Liver (tissue), 9 donors: ENCODE results near the gene CAPZA2. TPM values are rescaled to one million over a fixed set of nuclear protein-coding genes. Genes with fewer than 3 reads are reported as not detected.

Experiments used
- DNase-seq: peaks from one replicate; pipeline ENCODE4 v3.0.0-alpha.2; 2017; ENCODE audit warnings: low spot score
- H3K27ac ChIP-seq, 2 donors: one replicate each; pipeline ENCODE4 v1.7.0; 2013; ENCODE audit warnings: inconsistent platforms in 2 of 2, low read length in 2 of 2, control low read depth in 1 of 2, low read depth in 1 of 2, mild to moderate bottlenecking in 1 of 2
- H3K27me3 ChIP-seq, 4 donors: one replicate each; pipeline versions ENCODE4 v1.6.1 to v1.7.0; 2013; ENCODE audit warnings: low read length in 3 of 4, inconsistent platforms in 1 of 4, mild to moderate bottlenecking in 1 of 4, moderate library complexity in 1 of 4; ENCODE audit not compliant: control insufficient read depth in 4 of 4, insufficient read depth in 4 of 4
- H3K36me3 ChIP-seq, 4 donors: one replicate each; pipeline versions ENCODE4 v1.6.1 to v1.7.0; 2013; ENCODE audit warnings: low read length in 3 of 4, mild to moderate bottlenecking in 3 of 4, low read depth in 1 of 4, moderate library complexity in 1 of 4; ENCODE audit not compliant: control insufficient read depth in 4 of 4, insufficient read depth in 3 of 4
- H3K4me1 ChIP-seq, 4 donors: one replicate each; pipeline versions ENCODE4 v1.6.1 to v1.7.0; 2013; ENCODE audit warnings: low read length in 3 of 4, mild to moderate bottlenecking in 3 of 4, moderate library complexity in 1 of 4; ENCODE audit not compliant: control insufficient read depth in 4 of 4, insufficient read depth in 4 of 4
- H3K4me3 ChIP-seq, 3 donors: one replicate each; pipeline versions ENCODE4 v1.6.1 to v1.7.0; 2013; ENCODE audit warnings: low read length in 3 of 3, control low read depth in 1 of 3, low read depth in 1 of 3, mild to moderate bottlenecking in 1 of 3
- H3K9ac ChIP-seq, 2 donors: one replicate each; pipeline ENCODE4 v1.7.0; 2013; ENCODE audit warnings: low read length in 2 of 2, mild to moderate bottlenecking in 2 of 2, moderate library complexity in 2 of 2, control low read depth in 1 of 2, low read depth in 1 of 2
- H3K9me3 ChIP-seq, 4 donors: one replicate each; pipeline versions ENCODE4 v1.6.1 to v1.7.0; 2013; ENCODE audit warnings: low read length in 3 of 4; ENCODE audit not compliant: control insufficient read depth in 4 of 4
- ATF3 ChIP-seq: IDR thresholded peaks from 2 replicates; pipeline ENCODE4 v1.6.1; 2016; ENCODE audit warnings: antibody characterized with exemption
- CTCF ChIP-seq: fragments of 150-350 bp; IDR thresholded peaks from 2 replicates; pipeline ENCODE4 v1.5.1; 2017; ENCODE audit warnings: improper control_type of control experiment, low read depth, low read length; ENCODE audit not compliant: missing input control
- FOXA1 ChIP-seq: IDR thresholded peaks from 2 replicates; pipeline ENCODE4 v1.6.1; 2016; ENCODE audit warnings: antibody characterized with exemption
- FOXA2 ChIP-seq: IDR thresholded peaks from 2 replicates; pipeline ENCODE4 v1.6.1; 2016; ENCODE audit warnings: antibody characterized with exemption
- GABPA ChIP-seq, 2 donors: IDR thresholded peaks in 1 of 2; conservative IDR thresholded peaks in 1 of 2; 2 replicates each; pipeline ENCODE4 v1.6.1; 2016; ENCODE audit warnings: antibody characterized with exemption in 2 of 2, mild to moderate bottlenecking in 1 of 2, moderate library complexity in 1 of 2
- HNF4A ChIP-seq, 2 donors: conservative IDR thresholded peaks; 2 replicates each; pipeline ENCODE4 v1.6.1; 2016; ENCODE audit warnings: antibody characterized with exemption in 2 of 2, mild to moderate bottlenecking in 2 of 2
- HNF4G ChIP-seq: IDR thresholded peaks from 2 replicates; pipeline ENCODE4 v1.6.1; 2016; ENCODE audit warnings: antibody characterized with exemption
- JUND ChIP-seq, 2 donors: IDR thresholded peaks; 2 replicates each; pipeline ENCODE4 v1.6.1; 2016; ENCODE audit warnings: antibody characterized with exemption in 2 of 2
- MAX ChIP-seq: IDR thresholded peaks from 2 replicates; pipeline ENCODE4 v1.6.1; 2016; ENCODE audit warnings: antibody characterized with exemption
- NR2F2 ChIP-seq: IDR thresholded peaks from 2 replicates; pipeline ENCODE4 v1.6.1; 2016; ENCODE audit warnings: antibody characterized with exemption
- RAD21 ChIP-seq, 2 donors: IDR thresholded peaks; 2 replicates each; pipeline ENCODE4 v1.6.1; 2016; ENCODE audit warnings: antibody characterized with exemption in 2 of 2, mild to moderate bottlenecking in 2 of 2
- REST ChIP-seq: IDR thresholded peaks from 2 replicates; pipeline ENCODE4 v1.6.1; 2016; ENCODE audit warnings: antibody characterized with exemption, mild to moderate bottlenecking
- RXRA ChIP-seq, 2 donors: IDR thresholded peaks; 2 replicates each; pipeline ENCODE4 v1.6.1; 2017 to 2018; ENCODE audit warnings: antibody characterized with exemption in 2 of 2, mild to moderate bottlenecking in 1 of 2
- SP1 ChIP-seq: IDR thresholded peaks from 2 replicates; pipeline ENCODE4 v1.6.1; 2018; ENCODE audit warnings: antibody characterized with exemption, mild to moderate bottlenecking
- TAF1 ChIP-seq: conservative IDR thresholded peaks from 2 replicates; pipeline ENCODE4 v1.6.1; 2016; ENCODE audit warnings: antibody characterized with exemption, mild to moderate bottlenecking
- YY1 ChIP-seq: IDR thresholded peaks from 2 replicates; pipeline ENCODE4 v1.6.1; 2016; ENCODE audit warnings: antibody characterized with exemption, mild to moderate bottlenecking
- ZBTB33 ChIP-seq: IDR thresholded peaks from 2 replicates; pipeline ENCODE4 v1.6.1; 2016; ENCODE audit warnings: antibody characterized with exemption
- WGBS: extraction: QIAGEN DNeasy Blood & Tissue Kit; methylation state at CpG from one replicate; pipeline ENCODE4 v1.1.7; 2013; 5-methylcytosine and 5-hydroxymethylcytosine counted together
- polyA plus RNA-seq, 2 donors: library from polyadenylated mRNA; stranded (reverse) in 1 of 2; unstranded in 1 of 2; fragments of 200-250 nt in 1 of 2; fragments of >200 nt in 1 of 2; fragmentation: Nextera tagmentation in 1 of 2; extraction: Ambion mirVana in 1 of 2; gene quantifications; one replicate each; pipeline versions ENCODE4 v1.2.1 to v1.2.3, GENCODE V29; 2013 to 2015
- total RNA-seq, 2 donors: library from RNA; depleted of rRNA; stranded (reverse); fragments of >200 nt; gene quantifications; one replicate each; pipeline ENCODE4 v1.2.3, GENCODE V29; 2014
- donor health status: healthy.
- donor health status: healthy.
- donor health status: healthy.
- donor health status: healthy.
- donor health status: healthy.

Gene CAPZA2
- total and polyA plus RNA-seq, 4 donors: 45.1 to 90.0 (median 69.1) TPM

- Histone ChIP-seq H3K9ac (no peak overlapping the region), H3K9me3 (no peaks in the 10 kb centered on the region), H3K27ac (no peak overlapping the region), H3K4me3 (no peak overlapping the region), H3K4me1 (peaks cover 0 to 5% (median 4%) of the 10 kb centered on the region in 4 donors), H3K36me3 (peaks cover 0 to 14% (median under 1%) of the 10 kb centered on the region in 4 donors), H3K27me3 (no peaks in the 10 kb centered on the region)
- DNase-seq: no peak
- no peak for TF ChIP-seq ZBTB33
- no peak for TF ChIP-seq SP1
- TF ChIP-seq GABPA (IDR thresholded peaks at IDR 0.05 in 1 of 2, conservative IDR thresholded peaks at IDR 0.05 in 1 of 2): no peak
- TF ChIP-seq CTCF: no peak
- no peak for TF ChIP-seq REST
- no peak for TF ChIP-seq MAX
- no peak for TF ChIP-seq HNF4G
- TF ChIP-seq JUND (IDR thresholded peaks at IDR 0.05): no peak
- no peak for TF ChIP-seq YY1
- no peak for TF ChIP-seq ATF3
- no peak for TF ChIP-seq RAD21 (IDR thresholded peaks at IDR 0.05)
- no peak for TF ChIP-seq FOXA2
- no peak for TF ChIP-seq TAF1
- TF ChIP-seq RXRA (IDR thresholded peaks at IDR 0.05): no peak
- TF ChIP-seq FOXA1: no peak
- TF ChIP-seq NR2F2: no peak
- no peak for TF ChIP-seq HNF4A (conservative IDR thresholded peaks at IDR 0.05)
- WGBS: 77% methylated on average over 2 of the region's 2 CpGs
Measured at GRCh38 chr7:116832692-116833091, 29.7 kb upstream of the CAPZA2 start.
